Frontal cortex (tissue), 4 donors: Measurements from ENCODE around the gene TEX261. TPM values are rescaled to one million over a fixed set of nuclear protein-coding genes. Genes with fewer than 3 reads are reported as not detected.

Source experiments
- DNase-seq, 2 donors: peaks; one replicate each; pipeline ENCODE4 v3.0.0; 2012; ENCODE audit warnings: low spot score in 2 of 2
- FAIRE-seq: peaks from 2 replicates; lab custom pipeline; 2012; peaks lifted over from hg19 to GRCh38; lab: Jason Lieb, UNC
- total RNA-seq: library from RNA; depleted of rRNA; stranded (reverse); fragments of >200 nt; gene quantifications from one replicate; pipeline ENCODE4 v1.2.3, GENCODE V29; 2014
- donor health status: control.
- donor health status: control.
- donor health status: control.

TEX261 gene
- total RNA-seq, 1 donor from 2014 or later, result 13.5 TPM

DNA sequence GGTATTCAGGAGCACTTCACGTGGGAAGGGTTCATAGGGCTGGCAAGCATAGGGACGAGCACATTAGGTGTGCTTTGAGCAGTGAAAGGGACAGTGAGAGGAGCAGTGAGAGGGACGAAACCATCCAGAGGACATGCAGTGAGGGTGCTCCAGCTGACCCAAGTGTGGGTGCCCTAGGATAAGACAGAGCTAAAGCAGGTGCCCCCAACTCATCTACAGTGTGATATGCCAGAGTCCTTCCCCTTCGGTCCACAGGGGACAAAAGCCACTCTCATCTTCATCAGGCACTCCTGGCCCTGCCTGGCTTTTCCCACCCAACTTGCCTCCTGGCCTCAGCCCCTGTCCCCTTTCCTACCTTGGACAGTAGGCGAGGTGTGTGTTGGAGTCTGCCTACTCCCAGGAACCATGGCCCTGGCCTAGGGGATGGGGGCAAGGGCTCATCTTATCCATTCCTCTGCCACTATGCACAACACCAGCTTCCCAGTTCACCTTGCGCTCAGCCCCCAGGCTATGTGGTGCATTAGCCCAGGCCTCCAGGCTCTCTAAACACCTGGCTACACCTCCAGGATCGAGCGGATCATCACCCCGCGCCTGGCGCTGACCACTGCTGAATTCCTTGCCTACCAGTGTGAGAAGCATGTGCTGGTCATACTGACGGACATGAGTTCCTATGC, 32.3 kb downstream of the TEX261 start:
- no peak for DNase-seq
- FAIRE-seq, result no peak

DNA sequence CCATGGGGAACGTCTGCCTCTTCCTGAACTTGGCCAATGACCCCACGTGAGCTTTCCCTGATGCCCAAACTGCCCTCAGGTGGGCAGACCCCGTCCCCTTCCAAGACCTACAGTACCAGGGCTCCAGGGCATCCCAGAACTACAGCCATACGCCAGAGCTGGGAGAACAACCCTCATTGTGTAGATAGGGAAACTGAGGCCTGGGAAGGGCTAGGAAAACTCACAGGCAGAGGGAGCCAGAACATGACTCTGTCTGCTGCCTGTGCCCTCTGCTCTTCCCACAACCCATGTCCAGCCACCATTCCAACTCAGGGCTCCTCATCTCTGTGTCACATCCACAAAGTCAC, 33.1 kb downstream of the TEX261 start:
- DNase-seq (no peak), FAIRE-seq (no peak)

DNA sequence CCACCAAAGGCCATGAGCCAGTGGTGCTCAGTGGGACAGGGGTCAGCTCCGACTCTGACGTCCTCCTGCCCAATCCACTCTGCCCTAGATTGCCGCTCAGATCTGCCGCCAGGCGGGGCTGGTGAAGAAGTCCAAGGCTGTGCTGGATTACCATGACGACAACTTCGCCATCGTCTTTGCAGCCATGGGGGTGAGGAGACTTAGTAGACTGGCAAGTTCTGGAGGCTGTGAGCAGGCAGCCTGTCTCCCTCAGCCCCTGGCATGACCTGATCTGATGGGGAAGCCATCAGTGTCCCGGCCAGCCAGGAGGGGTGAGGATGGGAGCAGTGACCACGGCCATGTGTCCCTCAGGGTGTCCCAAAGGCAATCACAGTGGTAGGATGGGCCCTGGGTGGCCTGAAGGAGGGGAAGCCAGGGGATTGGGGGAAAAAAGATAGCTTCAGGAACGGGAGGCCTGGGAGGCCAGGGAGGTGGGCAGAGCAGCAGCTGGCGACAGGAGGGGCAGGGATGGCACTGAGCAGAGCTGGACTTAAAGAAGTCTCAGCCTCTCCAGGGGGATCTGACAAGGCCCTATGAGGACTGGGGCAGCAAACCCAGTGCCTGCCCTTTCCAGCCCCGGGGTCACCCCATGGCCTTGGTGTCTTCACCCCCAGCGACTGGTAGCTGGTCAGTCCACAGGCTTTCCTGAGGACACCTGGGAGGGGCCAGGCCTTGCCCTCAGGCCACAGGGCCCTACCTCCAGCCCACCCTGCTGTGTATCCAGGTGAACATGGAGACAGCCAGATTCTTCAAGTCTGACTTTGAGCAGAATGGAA, 33.6 kb downstream of the TEX261 start:
- FAIRE-seq (no peak), DNase-seq (no peak)

DNA sequence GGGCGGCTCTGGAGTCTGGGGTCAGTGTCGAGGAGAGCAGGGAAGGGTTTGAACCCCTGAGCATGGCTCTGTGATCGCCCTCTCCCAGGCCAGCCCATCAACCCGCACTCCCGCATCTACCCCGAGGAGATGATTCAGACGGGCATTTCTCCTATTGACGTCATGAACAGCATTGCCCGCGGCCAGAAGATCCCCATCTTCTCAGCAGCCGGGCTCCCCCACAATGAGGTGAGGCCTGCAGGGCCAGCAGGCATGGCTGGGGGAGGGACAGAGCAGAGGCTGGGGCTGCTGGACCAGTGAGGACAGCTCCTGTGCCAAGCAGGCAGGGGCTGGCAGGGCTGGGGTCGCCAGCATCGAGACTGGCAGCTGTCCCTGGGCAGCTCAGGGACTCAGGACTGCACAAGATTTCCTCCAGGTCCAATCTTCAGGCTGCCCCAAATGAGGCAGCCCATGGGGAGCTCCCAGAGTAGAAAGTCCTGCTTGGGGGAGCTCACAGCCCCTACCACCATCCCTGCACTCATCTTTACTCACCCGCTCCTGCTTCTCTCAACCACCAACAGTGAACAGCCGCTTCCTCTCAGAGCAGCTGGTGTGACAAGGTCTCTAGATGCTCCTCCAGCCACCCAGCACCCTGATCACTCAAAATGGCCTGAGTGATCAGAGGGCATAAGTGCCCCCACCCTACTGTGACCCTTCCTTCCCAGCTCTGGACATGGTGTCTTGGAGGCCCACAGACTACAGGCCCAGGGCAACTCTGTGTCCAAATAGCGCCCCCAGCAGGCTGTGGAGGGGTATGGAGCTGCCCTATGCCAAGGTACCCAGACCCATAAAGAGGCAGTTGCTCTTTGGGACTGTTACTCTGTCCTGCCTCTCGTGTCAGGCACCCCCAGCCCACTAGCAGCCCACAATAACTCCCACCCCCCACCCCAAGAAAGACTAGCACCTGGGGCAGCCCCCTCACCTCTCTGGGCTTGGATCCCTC, 34.5 kb downstream of the TEX261 start:
- DNase-seq (no peak), FAIRE-seq (no peak)

DNA sequence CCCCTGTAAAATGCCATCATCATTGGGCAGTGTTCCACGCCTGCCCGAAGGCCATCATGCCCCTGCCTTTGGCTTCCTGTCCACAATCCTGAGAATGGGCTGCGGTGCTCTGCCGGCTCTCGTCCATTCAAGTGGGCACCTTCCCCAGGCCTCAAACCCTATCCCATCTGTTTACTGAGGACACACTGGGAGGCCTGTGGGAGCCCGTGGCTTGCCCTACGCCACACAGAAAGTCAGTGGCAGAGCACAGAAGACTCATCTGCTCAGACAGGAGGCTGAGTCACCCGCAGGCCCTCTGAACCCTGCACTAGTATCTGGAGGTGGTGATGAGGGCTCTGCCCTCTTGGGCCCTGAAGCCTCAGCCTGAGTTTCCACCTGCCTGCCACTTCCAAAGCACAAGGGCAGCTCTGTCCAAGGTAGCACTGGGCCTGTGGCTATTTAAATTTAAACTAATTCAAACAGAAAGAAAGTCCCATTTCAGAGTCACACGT, 35.4 kb downstream of the TEX261 start:
- DNase-seq, result no peak
- FAIRE-seq, result no peak

DNA sequence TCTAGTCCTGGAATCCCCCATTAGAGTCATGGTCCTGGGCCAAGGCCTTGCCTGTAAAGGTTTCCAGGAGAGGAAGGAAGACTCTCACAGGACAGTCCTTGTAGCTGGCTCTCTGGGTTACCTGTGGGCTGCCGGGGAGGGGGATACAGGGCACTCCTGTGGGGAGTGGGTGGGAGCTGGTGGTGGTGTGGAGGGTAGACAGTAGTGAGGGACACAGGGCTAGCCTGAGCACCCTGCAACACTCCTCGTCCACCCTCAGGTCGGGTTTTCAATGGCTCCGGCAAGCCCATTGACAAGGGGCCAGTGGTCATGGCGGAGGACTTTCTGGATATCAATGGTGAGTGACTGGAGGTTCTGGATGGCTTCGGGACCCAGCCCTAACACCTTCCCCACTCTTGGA, 35.9 kb downstream of the TEX261 start:
- FAIRE-seq, result no peak
- DNase-seq, result no peak

DNA sequence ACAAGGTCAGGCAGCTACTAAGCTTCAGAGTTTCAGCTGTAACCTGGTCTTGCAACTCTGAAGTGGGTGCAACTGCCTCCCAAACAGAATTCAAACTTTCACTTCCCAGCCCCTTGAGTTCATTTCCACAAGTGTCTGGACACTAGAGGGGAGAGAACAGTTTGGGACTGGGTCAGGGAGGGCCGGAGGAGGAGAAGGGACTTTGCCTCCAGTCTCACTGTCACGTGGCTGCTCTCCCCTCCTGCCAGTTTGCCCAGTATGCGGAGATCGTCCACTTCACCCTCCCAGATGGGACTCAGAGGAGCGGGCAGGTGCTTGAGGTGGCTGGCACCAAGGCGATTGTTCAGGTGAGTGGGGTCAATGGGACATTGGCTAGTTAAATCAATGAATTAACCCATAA, 36.9 kb downstream of the TEX261 start:
- no peak for DNase-seq
- FAIRE-seq, result no peak

DNA sequence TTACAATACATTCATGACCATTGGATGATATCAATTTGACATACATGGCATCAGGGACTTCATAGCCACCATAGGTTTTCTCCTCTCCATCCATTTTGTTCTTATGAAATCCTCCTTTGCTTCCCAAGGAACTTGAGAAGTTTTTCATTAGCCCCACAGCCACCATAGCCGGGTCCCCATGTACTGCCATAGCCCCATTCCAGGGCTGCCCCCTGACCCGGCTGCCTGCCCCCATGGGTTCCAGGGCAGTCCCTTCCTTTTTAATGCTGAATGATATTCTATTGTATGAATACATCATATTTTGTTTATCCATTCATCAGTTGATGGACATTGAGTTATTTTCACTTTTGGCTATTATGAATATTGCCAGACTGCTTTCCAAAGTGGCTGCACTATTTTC, 38.5 kb downstream of the TEX261 start:
- no peak for FAIRE-seq
- DNase-seq, result no peak

DNA sequence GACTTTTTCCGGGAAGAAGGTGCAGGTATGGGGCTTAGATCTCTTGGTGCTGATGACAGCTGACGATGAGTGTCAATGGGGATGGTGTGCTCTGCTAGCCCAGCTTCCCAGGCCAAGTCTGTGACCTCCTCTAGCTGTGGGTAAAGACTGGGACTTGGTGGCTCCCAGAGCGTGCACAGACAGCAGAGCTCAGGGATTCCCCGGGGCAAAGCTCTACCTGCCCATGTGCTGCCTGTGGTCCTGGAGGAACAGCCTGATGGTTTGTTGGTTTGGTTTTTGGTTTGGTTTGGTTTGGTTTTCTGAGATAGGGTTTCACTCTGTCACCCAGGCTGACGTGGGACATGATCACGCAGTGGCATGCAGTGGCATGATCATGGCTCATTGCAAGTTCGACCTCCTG, 39.8 kb downstream of the TEX261 start:
- no peak for DNase-seq
- FAIRE-seq, result no peak

DNA sequence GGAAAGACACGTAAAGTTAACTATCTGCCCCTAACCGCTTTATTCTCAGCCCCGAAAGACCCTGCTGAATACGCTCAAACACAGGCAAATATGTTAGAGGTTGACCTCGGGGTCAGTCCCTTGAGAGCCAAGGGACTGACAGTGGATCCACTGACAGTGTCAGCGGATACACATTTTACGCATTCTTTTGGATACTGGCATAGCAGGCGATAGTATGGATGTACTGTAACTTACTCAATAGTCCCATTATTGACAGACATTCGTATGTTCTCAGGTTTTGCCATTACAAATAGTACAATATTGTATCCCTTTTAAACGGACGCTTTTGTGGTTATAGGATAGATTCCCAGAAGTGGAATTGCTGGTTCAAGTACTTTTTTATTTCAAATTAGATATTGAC, 45.6 kb downstream of the TEX261 start:
- no peak for DNase-seq

DNA sequence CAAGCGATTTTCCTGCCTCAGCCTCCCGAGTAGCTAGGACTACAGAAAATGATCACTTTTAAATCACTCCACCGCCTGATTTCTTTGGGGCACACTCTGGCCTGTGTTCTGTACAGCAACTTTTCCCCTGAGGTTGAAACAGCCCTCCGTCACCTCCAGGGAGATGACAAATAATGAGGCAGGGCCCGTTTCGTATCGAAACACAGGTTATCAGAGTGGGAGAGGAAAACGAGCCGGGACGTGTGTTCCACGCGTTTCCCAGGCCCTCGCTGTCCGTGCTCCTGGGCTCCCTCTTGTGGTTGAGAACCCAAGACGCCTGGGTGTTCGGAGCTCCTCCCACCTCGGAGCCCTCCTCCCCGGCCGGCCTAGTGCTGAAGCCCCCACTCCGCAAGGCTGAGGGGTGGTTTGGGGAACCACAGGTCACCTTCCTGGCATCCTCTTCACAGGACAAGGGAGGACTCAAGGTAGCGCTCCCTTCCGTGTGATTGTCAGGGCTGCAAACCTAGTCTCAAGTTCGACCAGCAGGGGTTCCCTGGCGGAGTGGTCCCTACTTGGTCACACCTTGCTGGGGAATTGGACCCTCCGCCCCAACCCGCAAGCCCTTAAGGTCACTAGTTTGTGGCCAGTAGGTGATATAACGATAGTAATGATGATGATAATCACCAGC, 46.2 kb downstream of the TEX261 start:
- DNase-seq (peak; percentile 44 to 72), FAIRE-seq (no peak)

More for the DNA sequence above, 45.6 kb downstream of the TEX261 start:
- no peak for FAIRE-seq

DNA sequence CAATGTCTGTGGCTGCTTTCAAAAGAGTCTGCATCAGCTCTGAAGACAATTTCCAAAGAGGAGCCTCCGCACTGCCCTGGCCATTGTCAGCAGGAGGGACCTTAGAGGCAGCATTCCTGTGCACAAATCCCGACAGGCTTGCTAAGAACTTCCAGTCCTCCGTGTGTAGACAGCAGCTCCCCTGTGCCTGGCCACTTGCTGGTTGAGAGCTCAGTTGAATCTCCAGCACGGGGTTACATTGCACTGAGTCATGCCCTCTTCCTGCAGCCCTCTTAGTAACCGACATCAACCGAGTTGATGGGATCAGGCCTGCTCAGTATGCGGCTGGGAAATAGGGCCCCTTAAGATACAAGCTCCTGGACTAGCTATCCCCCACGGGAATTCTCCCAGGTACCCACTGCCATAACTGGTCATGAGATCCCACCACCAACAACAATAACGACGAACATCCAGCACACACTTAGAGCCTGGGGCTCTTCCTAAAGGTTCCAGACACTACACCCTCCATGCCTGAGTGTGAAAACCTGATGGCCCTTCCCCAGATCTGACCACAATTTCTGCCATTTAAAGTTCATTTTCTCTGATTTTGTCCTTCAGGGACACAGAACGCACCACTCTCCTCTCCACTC, 47.0 kb downstream of the TEX261 start:
- FAIRE-seq, result no peak
- DNase-seq, result no peak

DNA sequence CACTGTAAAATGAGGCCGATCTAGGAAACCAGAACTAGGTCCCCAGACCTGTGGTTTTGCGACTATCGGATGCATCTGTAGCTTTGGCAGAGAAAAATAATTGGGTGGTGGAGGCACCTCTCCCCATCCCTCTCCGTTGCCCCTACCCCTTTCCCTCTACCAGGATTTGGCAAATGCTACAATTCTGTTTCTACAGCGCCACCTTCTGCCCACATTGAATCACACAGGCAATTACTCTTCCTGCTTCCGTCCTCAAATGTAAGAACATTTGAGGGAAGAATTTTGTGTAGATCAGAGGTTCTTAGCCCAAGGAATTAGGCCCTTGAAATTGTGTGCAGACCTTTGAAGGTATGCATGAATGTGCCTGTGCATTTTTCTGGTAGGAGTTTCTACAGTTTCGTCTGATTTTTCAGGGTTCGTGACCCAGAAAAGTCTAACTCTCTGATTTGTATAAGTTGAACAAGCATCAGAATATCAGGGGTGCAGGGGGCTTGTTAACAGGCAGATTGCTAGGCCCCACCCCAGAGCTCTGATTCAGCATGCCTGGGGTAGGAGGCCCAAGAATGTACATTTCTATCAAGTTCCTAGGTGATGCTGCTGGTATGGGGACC, 47.7 kb downstream of the TEX261 start:
- DNase-seq (peak in 1 of 2 donors; percentile 46), FAIRE-seq (no peak)

DNA sequence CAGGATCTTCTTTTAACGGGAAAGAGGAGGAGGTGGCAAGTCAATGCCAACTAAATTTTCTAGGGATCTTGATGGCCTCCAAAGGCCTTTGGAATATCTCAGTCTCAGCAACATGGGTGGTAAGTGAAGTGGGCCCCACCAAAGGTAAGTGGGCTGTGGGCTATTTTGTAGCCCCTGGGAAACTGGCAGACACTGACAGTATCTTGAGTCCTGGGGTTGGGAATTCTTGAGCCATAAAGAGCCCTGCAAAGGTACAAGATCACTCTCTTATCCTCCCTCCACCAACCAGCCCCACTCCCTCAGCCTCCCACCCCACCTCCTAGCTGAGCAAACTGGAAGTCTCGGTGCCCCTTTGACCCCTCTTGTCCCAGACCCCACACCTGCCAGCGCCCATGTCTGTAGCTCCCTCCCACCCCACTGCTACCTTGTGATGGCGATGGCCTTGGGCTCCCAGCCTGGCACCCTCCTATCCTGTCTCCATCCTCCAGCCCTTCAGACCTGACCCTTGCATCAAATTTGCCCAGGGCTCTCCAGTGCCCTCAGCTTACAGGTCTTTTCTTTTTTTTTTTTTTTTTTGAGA, 50.5 kb downstream of the TEX261 start:
- DNase-seq (no peak), FAIRE-seq (no peak)

DNA sequence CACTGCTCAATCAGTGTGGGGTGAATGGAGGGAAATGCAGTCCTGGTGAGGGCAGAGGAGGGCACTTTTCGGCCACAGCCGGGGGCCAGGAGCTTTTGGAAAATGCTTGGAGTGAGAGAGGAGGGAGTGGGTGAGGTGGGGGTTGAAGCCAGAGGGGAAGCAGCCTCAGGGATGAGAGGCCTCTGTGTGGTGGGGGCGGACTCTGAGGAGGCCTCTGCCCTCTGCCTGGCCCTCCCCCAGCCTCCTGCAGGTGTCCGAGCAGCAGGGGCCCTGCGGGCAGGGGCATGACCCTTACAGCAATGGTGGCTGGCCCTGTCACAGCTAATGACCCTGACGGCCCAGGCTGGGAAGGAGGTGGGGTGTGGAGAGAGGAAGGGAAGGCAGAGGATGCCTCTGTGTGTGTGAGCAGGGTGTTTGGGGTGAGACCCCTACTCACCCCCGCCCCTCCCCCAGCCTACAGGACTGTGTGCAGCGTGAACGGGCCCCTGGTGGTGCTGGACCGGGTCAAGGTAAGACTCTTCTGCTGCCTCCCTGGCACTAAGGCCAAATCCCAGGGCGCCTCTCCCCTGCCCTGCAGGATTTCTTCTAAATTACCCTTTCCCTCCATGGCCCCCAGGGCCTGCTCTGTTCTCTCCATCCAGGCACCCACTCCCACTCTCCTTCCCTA, 51.3 kb downstream of the TEX261 start:
- FAIRE-seq, result no peak
- no peak for DNase-seq

DNA sequence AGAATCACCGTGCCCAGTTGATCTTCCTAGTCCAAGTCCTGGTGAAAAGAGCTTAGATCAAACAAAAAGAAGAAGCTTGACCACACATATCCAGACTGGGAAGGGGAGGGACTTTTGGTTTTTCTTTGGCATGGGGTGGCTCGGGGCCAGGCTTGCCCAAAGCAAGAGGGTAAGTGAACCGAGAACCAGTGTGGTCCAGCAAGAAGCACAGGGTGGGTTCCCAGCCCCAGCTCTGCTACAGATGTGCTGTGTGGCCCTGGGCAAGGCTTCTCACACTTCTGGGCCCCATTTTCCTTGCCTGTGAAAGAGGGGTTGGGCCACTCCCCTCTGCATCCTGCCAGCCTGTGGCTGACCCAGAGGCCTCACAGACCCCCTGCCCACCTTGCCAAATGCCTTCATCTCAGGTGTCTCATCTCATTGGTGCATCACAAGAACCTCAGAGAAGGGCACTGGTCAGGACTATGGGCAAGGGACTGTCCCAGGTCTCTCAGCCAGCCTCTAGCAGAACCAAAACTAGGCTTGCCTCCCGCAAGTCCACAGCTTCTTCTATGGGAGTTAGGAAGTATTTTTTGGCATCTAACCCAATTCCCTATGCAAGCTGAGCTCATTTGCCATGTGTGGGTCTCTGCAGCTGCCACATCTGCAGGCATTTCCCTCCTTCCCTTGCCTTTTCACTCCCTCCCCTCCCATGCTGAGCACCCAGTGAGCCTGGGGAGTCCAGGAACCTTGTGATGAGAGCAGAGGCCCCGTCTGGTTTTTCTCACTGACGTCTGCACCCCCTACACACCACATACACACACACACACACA, 52.1 kb downstream of the TEX261 start:
- DNase-seq (no peak), FAIRE-seq (no peak)

DNA sequence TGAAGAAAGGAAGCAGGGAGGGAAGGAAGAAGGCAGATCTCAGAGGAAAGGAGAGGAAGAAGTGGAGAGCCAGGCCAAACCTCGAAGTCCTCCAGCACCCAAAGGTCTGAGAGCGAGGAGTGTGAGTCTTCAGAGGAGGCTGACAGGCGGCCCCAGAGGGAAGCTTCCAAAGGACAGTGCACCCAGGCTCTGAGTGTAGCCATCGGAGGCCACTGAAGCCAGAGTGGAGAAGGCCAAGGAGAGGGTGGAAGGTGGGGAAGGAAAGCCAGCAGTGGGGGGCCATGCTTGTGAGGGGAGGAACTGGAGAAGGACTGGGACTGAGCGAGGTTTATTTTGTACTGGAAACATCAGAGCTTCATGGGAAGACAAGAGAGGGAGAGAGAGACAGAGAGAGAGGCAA, 53.0 kb downstream of the TEX261 start:
- FAIRE-seq (no peak), DNase-seq (no peak)
